ENCODE data around the gene KCNMB4.

The KCNMB4 gene

DNA sequence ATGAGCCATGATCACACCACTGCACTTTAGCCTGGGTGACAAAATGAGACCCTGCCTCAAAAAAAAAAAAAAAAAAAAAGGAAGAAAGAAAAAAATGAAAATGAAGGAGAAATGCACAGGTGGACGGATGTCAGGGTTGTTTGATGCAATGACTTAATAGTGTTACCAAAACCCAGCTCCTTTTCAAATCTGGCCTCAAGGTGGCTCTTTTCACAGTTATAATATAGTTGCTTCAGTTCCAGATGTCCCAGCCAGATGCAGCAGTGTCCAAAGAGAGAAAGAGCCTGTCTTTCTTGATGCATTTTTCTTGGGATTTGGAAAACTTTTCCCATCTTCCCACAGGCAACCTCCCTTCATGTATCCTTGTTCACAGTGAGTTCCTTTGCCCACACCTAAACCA, 36.5 kb downstream of the KCNMB4 start:
- no peaks in the 10 kb centered on the region for H3K27me3 ChIP-seq (ENCODE audit: insufficient read depth, low read length, poor library complexity)
- H3K4me2 ChIP-seq (ENCODE audit: insufficient read depth, low read length): no peak overlapping the region
- DNase-seq (no peak), ATAC-seq (ENCODE audit: insufficient read depth, low read depth) (no peak)
- H3K4me3 ChIP-seq (ENCODE audit: low read depth in 1 of 2, low read length in 2 of 2): no peak overlapping the region
- H2AFZ ChIP-seq (ENCODE audit: low read depth, low read length): no peak overlapping the region
- H3K27ac ChIP-seq (ENCODE audit: low read length): no peak overlapping the region
- no peak overlapping the region for H3K9ac ChIP-seq (ENCODE audit: low read depth, low read length)
- H3K79me2 ChIP-seq (ENCODE audit: insufficient read depth, low read length): no peaks in the 10 kb centered on the region
- H4K20me1 ChIP-seq (ENCODE audit: insufficient read depth, low read length): no peaks in the 10 kb centered on the region
- no peaks in the 10 kb centered on the region for H3K9me3 ChIP-seq (ENCODE audit: insufficient read depth, low read length, severe bottlenecking)
- H3K36me3 ChIP-seq (ENCODE audit: insufficient read depth, low read length): no peaks in the 10 kb centered on the region
- TF ChIP-seq, protein P1, sequence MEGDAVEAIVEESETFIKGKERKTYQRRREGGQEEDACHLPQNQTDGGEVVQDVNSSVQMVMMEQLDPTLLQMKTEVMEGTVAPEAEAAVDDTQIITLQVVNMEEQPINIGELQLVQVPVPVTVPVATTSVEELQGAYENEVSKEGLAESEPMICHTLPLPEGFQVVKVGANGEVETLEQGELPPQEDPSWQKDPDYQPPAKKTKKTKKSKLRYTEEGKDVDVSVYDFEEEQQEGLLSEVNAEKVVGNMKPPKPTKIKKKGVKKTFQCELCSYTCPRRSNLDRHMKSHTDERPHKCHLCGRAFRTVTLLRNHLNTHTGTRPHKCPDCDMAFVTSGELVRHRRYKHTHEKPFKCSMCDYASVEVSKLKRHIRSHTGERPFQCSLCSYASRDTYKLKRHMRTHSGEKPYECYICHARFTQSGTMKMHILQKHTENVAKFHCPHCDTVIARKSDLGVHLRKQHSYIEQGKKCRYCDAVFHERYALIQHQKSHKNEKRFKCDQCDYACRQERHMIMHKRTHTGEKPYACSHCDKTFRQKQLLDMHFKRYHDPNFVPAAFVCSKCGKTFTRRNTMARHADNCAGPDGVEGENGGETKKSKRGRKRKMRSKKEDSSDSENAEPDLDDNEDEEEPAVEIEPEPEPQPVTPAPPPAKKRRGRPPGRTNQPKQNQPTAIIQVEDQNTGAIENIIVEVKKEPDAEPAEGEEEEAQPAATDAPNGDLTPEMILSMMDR (IDR thresholded peaks at IDR 0.05; ENCODE audit: borderline replicate concordance, extremely low read depth, low read length, poor library complexity, severe bottlenecking): no peak
- no peak for TF ChIP-seq EZH2 (IDR thresholded peaks at IDR 0.05; ENCODE audit: borderline replicate concordance, low read depth, low read length, severe bottlenecking)
- H3K4me1 ChIP-seq (ENCODE audit: insufficient read depth, low read length): no peaks in the 10 kb centered on the region

DNA sequence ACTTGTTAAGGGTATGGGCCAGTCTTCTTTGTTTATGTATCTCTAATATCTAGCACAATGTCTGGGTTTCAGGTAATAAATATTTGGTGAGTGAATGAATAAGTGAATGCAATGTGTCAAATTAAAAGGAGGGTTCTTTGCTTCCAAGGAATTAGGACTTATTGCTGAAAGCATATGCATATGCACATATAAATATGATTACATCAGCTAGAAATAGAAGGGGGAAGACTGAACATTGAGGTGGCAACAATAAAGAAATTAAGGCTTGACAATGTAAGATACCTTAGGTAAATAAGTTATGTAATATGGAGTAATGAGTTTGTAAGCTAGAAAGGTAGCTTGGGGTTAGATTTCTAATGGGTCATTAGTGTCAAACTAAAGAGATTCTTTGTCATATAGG, 37.7 kb downstream of the KCNMB4 start:
- Histone ChIP-seq H3K4me2 (ENCODE audit: insufficient read depth, low read length) (no peak overlapping the region), H3K27me3 (ENCODE audit: insufficient read depth, low read length, poor library complexity) (no peaks in the 10 kb centered on the region), H3K79me2 (ENCODE audit: insufficient read depth, low read length) (no peaks in the 10 kb centered on the region), H3K36me3 (ENCODE audit: insufficient read depth, low read length) (no peaks in the 10 kb centered on the region), H3K9me3 (ENCODE audit: insufficient read depth, low read length, severe bottlenecking) (no peaks in the 10 kb centered on the region), H4K20me1 (ENCODE audit: insufficient read depth, low read length) (no peaks in the 10 kb centered on the region), H3K4me1 (ENCODE audit: insufficient read depth, low read length) (no peaks in the 10 kb centered on the region), H2AFZ (ENCODE audit: low read depth, low read length) (no peak overlapping the region), H3K4me3 (ENCODE audit: low read depth in 1 of 2, low read length in 2 of 2) (no peak overlapping the region), H3K9ac (ENCODE audit: low read depth, low read length) (no peak overlapping the region), H3K27ac (ENCODE audit: low read length) (no peak overlapping the region)
- ATAC-seq (ENCODE audit: insufficient read depth, low read depth) (no peak), DNase-seq (no peak)
- TF ChIP-seq, protein P1 (IDR thresholded peaks at IDR 0.05; ENCODE audit: borderline replicate concordance, extremely low read depth, low read length, poor library complexity, severe bottlenecking): no peak
- no peak for TF ChIP-seq EZH2 (IDR thresholded peaks at IDR 0.05; ENCODE audit: borderline replicate concordance, low read depth, low read length, severe bottlenecking)

DNA sequence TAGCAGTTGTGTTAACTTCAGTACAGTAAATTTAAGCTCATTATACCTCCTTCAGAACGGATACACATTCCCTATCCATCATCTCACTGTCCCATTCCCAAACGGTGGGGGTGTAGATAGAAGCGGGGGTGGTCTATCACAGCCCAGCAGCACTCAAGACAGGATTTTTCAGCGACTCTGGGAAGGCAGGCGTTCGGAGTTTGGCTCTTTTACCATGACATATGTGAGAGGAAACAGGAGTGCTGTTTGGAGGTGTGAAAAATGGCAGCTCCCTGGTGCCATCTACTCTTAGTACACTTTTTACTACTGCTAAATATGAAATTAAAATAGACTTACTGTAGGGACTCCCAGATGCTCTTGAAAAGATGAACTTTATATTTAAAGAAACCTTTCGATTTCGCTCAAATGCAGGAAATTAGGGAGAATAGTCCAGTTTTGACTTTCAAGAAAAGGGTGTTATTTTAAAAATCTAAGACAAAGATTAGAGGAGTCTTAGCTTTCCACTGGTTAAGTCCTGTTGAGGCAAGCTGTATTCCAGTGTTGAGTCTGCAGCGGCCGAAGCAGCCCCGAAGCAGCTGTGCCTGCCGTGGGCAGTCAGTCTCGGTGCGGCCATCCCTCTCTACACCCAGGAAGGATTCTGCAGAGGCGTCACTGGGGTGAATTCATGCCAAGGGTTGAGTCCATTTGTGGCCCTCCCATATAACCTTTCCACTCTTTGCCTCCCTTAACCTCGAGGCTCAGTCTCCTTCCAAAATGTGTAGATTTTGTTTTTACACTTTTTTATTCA, 42.1 kb downstream of the KCNMB4 start:
- no peaks in the 10 kb centered on the region for H4K20me1 ChIP-seq (ENCODE audit: insufficient read depth, low read length)
- H3K27me3 ChIP-seq (ENCODE audit: insufficient read depth, low read length, poor library complexity): no peaks in the 10 kb centered on the region
- no peaks in the 10 kb centered on the region for H3K4me1 ChIP-seq (ENCODE audit: insufficient read depth, low read length)
- ATAC-seq (ENCODE audit: insufficient read depth, low read depth) (no peak), DNase-seq (no peak)
- H3K79me2 ChIP-seq (ENCODE audit: insufficient read depth, low read length): no peaks in the 10 kb centered on the region
- no peak overlapping the region for H3K4me3 ChIP-seq (ENCODE audit: low read depth in 1 of 2, low read length in 2 of 2)
- no peak overlapping the region for H3K27ac ChIP-seq (ENCODE audit: low read length)
- H3K9me3 ChIP-seq (ENCODE audit: insufficient read depth, low read length, severe bottlenecking): no peaks in the 10 kb centered on the region
- TF ChIP-seq, protein P1 (IDR thresholded peaks at IDR 0.05; ENCODE audit: borderline replicate concordance, extremely low read depth, low read length, poor library complexity, severe bottlenecking): no peak
- no peak for TF ChIP-seq EZH2 (IDR thresholded peaks at IDR 0.05; ENCODE audit: borderline replicate concordance, low read depth, low read length, severe bottlenecking)
- no peak overlapping the region for H2AFZ ChIP-seq (ENCODE audit: low read depth, low read length)
- H3K4me2 ChIP-seq (ENCODE audit: insufficient read depth, low read length): no peak overlapping the region
- H3K36me3 ChIP-seq (ENCODE audit: insufficient read depth, low read length): no peaks in the 10 kb centered on the region
- no peak overlapping the region for H3K9ac ChIP-seq (ENCODE audit: low read depth, low read length)

Measured in DND-41 (cell line).